ENCODE results near the gene MYH4.

GRCh38 chr17:10396524-10397163 is 72.7 kb downstream of the MYH4 start:
- TF ChIP-seq HNF4G (IDR thresholded peaks at IDR 0.05), result no peak
- TF ChIP-seq CTCF (IDR thresholded peaks at IDR 0.05; ENCODE audit: low read depth, low read length, missing input control), result no peak
- no peak for TF ChIP-seq YY1 (IDR thresholded peaks at IDR 0.05)
- TF ChIP-seq JUND (IDR thresholded peaks at IDR 0.05), result no peak
- no peak for TF ChIP-seq FOXA1 (IDR thresholded peaks at IDR 0.05)
- TF ChIP-seq ZBTB33 (IDR thresholded peaks at IDR 0.05), result no peak
- no peak for TF ChIP-seq MAX (IDR thresholded peaks at IDR 0.05)
- TF ChIP-seq REST (IDR thresholded peaks at IDR 0.05), result no peak
- TF ChIP-seq SP1 (IDR thresholded peaks at IDR 0.05), result no peak

All from liver (tissue), 3 donors.